SH-SY5Y (cell line): ENCODE results near the gene NR2E1.

Experiments
- GATA2 ChIP-seq: IDR thresholded peaks from 2 replicates; pipeline ENCODE4 v1.6.1; 2011; ENCODE audit warnings: mild to moderate bottlenecking, low read depth, low read length
- GATA3 ChIP-seq: IDR thresholded peaks from 2 replicates; pipeline ENCODE4 v1.6.1; 2011; ENCODE audit warnings: low read depth, mild to moderate bottlenecking, low read length, moderate library complexity

DNA sequence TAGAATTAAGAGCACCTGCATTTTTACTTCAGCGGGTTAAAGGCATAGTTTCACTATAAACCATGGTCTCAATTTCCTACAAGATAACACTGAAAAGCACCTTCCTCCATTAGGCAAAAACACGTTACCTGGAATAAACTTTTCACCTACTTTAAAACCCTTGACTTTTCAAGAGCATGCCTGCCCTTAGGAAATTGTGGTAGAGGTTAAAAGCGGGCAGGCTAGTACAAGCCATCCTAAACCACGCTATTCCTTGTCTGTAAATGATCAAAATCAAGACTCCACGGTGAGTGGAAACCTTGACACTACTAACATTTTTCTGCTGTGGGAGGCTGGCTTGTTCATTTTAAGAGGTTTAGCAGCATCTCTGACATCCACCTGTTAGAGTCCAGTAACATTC is 43.9 kb downstream of the NR2E1 start:
- TF ChIP-seq GATA2 (no peak), GATA3 (no peak)
